H9 (cell line): Measurements from ENCODE around the gene FXYD6. TPM values are rescaled to one million over a fixed set of nuclear protein-coding genes. Genes with fewer than 3 reads are reported as not detected.
A peak's percentile ranks its signal among the peaks of the same experiment; 100 is the strongest.

Experiments
- DNase-seq: peaks from one replicate; pipeline ENCODE4 v3.0.0-alpha.2; 2017
- H2AFZ ChIP-seq: one replicate; pipeline ENCODE4 v1.6.1; 2013; ENCODE audit warnings: mild to moderate bottlenecking, low read length, control low read depth, moderate library complexity
- H2AK5ac ChIP-seq: 2 replicates; pipeline ENCODE4 v1.6.1; 2013; ENCODE audit warnings: low read length, control low read depth, mixed read lengths; ENCODE audit not compliant: insufficient read length
- H2BK120ac ChIP-seq: one replicate; pipeline ENCODE4 v1.6.1; 2013; ENCODE audit warnings: low read depth, mild to moderate bottlenecking, low read length, control low read depth, inconsistent platforms; ENCODE audit not compliant: poor library complexity, severe bottlenecking
- H2BK12ac ChIP-seq: 2 replicates; pipeline ENCODE4 v1.6.1; 2013; ENCODE audit warnings: low read length, control low read depth, mixed read lengths, low read depth; ENCODE audit not compliant: insufficient read length
- H2BK15ac ChIP-seq: 2 replicates; pipeline ENCODE4 v1.6.1; 2013; ENCODE audit warnings: low read depth, low read length, control low read depth
- H2BK20ac ChIP-seq: one replicate; pipeline ENCODE4 v1.6.1; 2013; ENCODE audit warnings: low read depth, mild to moderate bottlenecking, low read length, control low read depth, inconsistent platforms; ENCODE audit not compliant: poor library complexity, severe bottlenecking
- H2BK5ac ChIP-seq: 2 replicates; pipeline ENCODE4 v1.6.1; 2013; ENCODE audit warnings: low read length, control low read depth, mixed read lengths; ENCODE audit not compliant: insufficient read length
- H3K14ac ChIP-seq: 2 replicates; pipeline ENCODE4 v1.6.1; 2013; ENCODE audit warnings: low read length, control low read depth; ENCODE audit not compliant: insufficient read depth
- H3K18ac ChIP-seq: 2 replicates; pipeline ENCODE4 v1.6.1; 2013; ENCODE audit warnings: low read depth, mild to moderate bottlenecking, mixed read lengths, low read length, control low read depth; ENCODE audit not compliant: insufficient read length
- H3K23ac ChIP-seq: 2 replicates; pipeline ENCODE4 v1.6.1; 2013; ENCODE audit warnings: low read length, control low read depth, mixed read lengths, low read depth; ENCODE audit not compliant: insufficient read length
- H3K23me2 ChIP-seq: 2 replicates; pipeline ENCODE4 v1.6.1; 2013; ENCODE audit warnings: low read depth, mild to moderate bottlenecking, mixed read lengths, low read length, control low read depth; ENCODE audit not compliant: insufficient read length, poor library complexity, severe bottlenecking
- H3K27ac ChIP-seq: 2 replicates; pipeline ENCODE4 v1.5.1; 2013; ENCODE audit warnings: low read length, control low read depth, mixed read lengths, low read depth; ENCODE audit not compliant: insufficient read length
- H3K27me3 ChIP-seq: 2 replicates; pipeline ENCODE4 v1.6.1; 2013; ENCODE audit warnings: low read length, control low read depth, inconsistent platforms; ENCODE audit not compliant: insufficient read depth
- H3K4ac ChIP-seq: 2 replicates; pipeline ENCODE4 v1.6.1; 2013; ENCODE audit warnings: low read depth, mild to moderate bottlenecking, control low read depth, inconsistent platforms, low read length, moderate library complexity
- H3K4me1 ChIP-seq: 2 replicates; pipeline ENCODE4 v1.6.1; 2013; ENCODE audit warnings: low read length, control low read depth, inconsistent platforms; ENCODE audit not compliant: insufficient read depth
- H3K4me2 ChIP-seq: 2 replicates; pipeline ENCODE4 v1.6.1; 2013; ENCODE audit warnings: low read length, control low read depth, mixed read lengths; ENCODE audit not compliant: insufficient read length, insufficient read depth
- H3K56ac ChIP-seq: 2 replicates; pipeline ENCODE4 v1.6.1; 2013; ENCODE audit warnings: low read depth, mild to moderate bottlenecking, mixed read lengths, low read length, control low read depth; ENCODE audit not compliant: insufficient read length
- H3K79me1 ChIP-seq: 2 replicates; pipeline ENCODE4 v1.6.1; 2013; ENCODE audit warnings: low read depth, mild to moderate bottlenecking, moderate library complexity, low read length, control low read depth, inconsistent platforms; ENCODE audit not compliant: insufficient read depth, poor library complexity, severe bottlenecking
- H3K79me2 ChIP-seq: 2 replicates; pipeline ENCODE4 v1.6.1; 2013; ENCODE audit warnings: low read length, control low read depth, inconsistent platforms; ENCODE audit not compliant: insufficient read depth
- H3K9ac ChIP-seq: 2 replicates; pipeline ENCODE4 v1.6.1; 2013; ENCODE audit warnings: low read length, control low read depth, mixed read lengths; ENCODE audit not compliant: insufficient read length; ENCODE audit errors: extremely low read depth
- H3K9me3 ChIP-seq: one replicate; pipeline ENCODE4 v1.6.1; 2013; ENCODE audit warnings: low read depth, low read length, inconsistent platforms; ENCODE audit not compliant: control insufficient read depth
- H3T11ph ChIP-seq: one replicate; pipeline ENCODE4 v1.6.1; 2013; ENCODE audit warnings: mild to moderate bottlenecking, low read length, control low read depth, inconsistent platforms
- H4K20me1 ChIP-seq: one replicate; pipeline ENCODE4 v1.6.1; 2013; ENCODE audit not compliant: control insufficient read depth, insufficient read length, insufficient read depth
- H4K5ac ChIP-seq: 2 replicates; pipeline ENCODE4 v1.6.1; 2013; ENCODE audit warnings: low read depth, mild to moderate bottlenecking, mixed read lengths, low read length, control low read depth; ENCODE audit not compliant: insufficient read length
- H4K8ac ChIP-seq: replicated peaks from 2 replicates; pipeline ENCODE4 v1.6.1; 2013; ENCODE audit warnings: low read length, control low read depth, mixed read lengths, low read depth; ENCODE audit not compliant: insufficient read length
- H4K91ac ChIP-seq: 2 replicates; pipeline ENCODE4 v1.6.1; 2013; ENCODE audit warnings: low read depth, mild to moderate bottlenecking, moderate library complexity, mixed read lengths, low read length, control low read depth; ENCODE audit not compliant: insufficient read length
- H3K27ac Mint-ChIP-seq, 3 experiments: 2 replicates in 2 of 3; 3 replicates in 1 of 3; pipeline ENCODE4 v1.8.0; 2020 to 2021; ENCODE audit warnings: mixed read lengths in 3 of 3, mild to moderate bottlenecking in 1 of 3, moderate library complexity in 1 of 3
- H3K27me3 Mint-ChIP-seq: 2 replicates; pipeline ENCODE4 v1.8.0; 2021; ENCODE audit warnings: low read depth, mild to moderate bottlenecking, moderate library complexity, mixed read lengths
- H3K36me3 Mint-ChIP-seq, 3 experiments: 2 replicates in 2 of 3; 3 replicates in 1 of 3; pipeline ENCODE4 v1.8.0; 2020 to 2021; ENCODE audit warnings: low read depth in 3 of 3, mixed read lengths in 3 of 3; ENCODE audit not compliant: insufficient read depth in 1 of 3
- H3K4me1 Mint-ChIP-seq, 2 experiments: 2 replicates each; pipeline ENCODE4 v1.8.0; 2020; ENCODE audit warnings: mixed read lengths in 2 of 2
- H3K4me3 Mint-ChIP-seq, 2 experiments: 2 replicates in 1 of 2; 3 replicates in 1 of 2; pipeline ENCODE4 v1.8.0; 2020 to 2021; ENCODE audit warnings: mild to moderate bottlenecking in 2 of 2, mixed read lengths in 2 of 2, moderate library complexity in 1 of 2
- H3K9me3 Mint-ChIP-seq, 2 experiments: 2 replicates in 1 of 2; 3 replicates in 1 of 2; pipeline ENCODE4 v1.8.0; 2020; ENCODE audit warnings: mild to moderate bottlenecking in 2 of 2, mixed read lengths in 2 of 2, moderate library complexity in 1 of 2
- CTCF ChIP-seq: fragments of 200-600 bp; sonication (generic); conservative IDR thresholded peaks from 3 replicates; pipeline ENCODE4 v1.8.0; 2021; ENCODE audit warnings: antibody characterized with exemption, mild to moderate bottlenecking
- WGBS: extraction: QIAGEN DNeasy Blood & Tissue Kit; methylation state at CpG from one replicate; pipeline ENCODE4 v1.1.7; 2013; ENCODE audit warnings: missing lambda C conversion rate, low lambda C conversion rate, mixed read lengths; ENCODE audit not compliant: insufficient read length; ENCODE audit errors: extremely low coverage; 5-methylcytosine and 5-hydroxymethylcytosine counted together
- total RNA-seq: library from RNA; stranded (reverse); gene quantifications from 2 replicates; pipeline ENCODE4 v1.2.1, GENCODE V29; 2021

FXYD6 gene
- total RNA-seq, 1 experiment from 2014 or later = 18.3 TPM

GRCh38 chr11:117825538-117826189 is 50.8 kb downstream of the FXYD6 start:
- Mint-ChIP-seq H3K36me3 (no peaks in the 10 kb centered on the region), H3K9me3 (no peaks in the 10 kb centered on the region; a peak in 1 of 5 replicates), H3K4me3 (no peak overlapping the region), H3K4me1 (peaks cover 28 to 41% of the 10 kb centered on the region in 2 experiments), H3K27ac (no peak overlapping the region), H3K27me3 (peaks cover 12% of the 10 kb centered on the region)
- peak; percentile 15 for DNase-seq
- H3K9me3 ChIP-seq = no peaks in the 10 kb centered on the region
- no peak overlapping the region for H4K5ac ChIP-seq
- no peak overlapping the region for H2BK5ac ChIP-seq
- no peak overlapping the region for H2AFZ ChIP-seq
- no peaks in the 10 kb centered on the region; the same call in 1 of the 2 replicates for H3K4me1 ChIP-seq
- H3K23me2 ChIP-seq = no peaks in the 10 kb centered on the region
- H3K4ac ChIP-seq = no peak overlapping the region
- no peak overlapping the region for H3K14ac ChIP-seq
- H4K20me1 ChIP-seq = no peaks in the 10 kb centered on the region
- no peak overlapping the region for H3K4me2 ChIP-seq
- H2BK20ac ChIP-seq = no peak overlapping the region
- no peaks in the 10 kb centered on the region for H3K27me3 ChIP-seq
- WGBS = no CpG with 5 or more reads among the region's 8 CpGs
- no peaks in the 10 kb centered on the region for H3K79me2 ChIP-seq
- H4K91ac ChIP-seq = no peak overlapping the region
- no peak overlapping the region for H3K9ac ChIP-seq
- H2BK15ac ChIP-seq = no peak overlapping the region
- H3T11ph ChIP-seq = no peak overlapping the region
- H2BK120ac ChIP-seq = no peak overlapping the region
- H3K27ac ChIP-seq = no peak overlapping the region
- no peak overlapping the region for H2BK12ac ChIP-seq
- H3K79me1 ChIP-seq = no peaks in the 10 kb centered on the region
- H3K56ac ChIP-seq = no peak overlapping the region
- no peak overlapping the region for H2AK5ac ChIP-seq
- no peak overlapping the region for H3K23ac ChIP-seq
- no peak overlapping the region for H3K18ac ChIP-seq
- no peak for TF ChIP-seq CTCF
- no peak overlapping the region for H4K8ac ChIP-seq
